Measurements from ENCODE around the gene CASP5.
"Not testable (repeated sequence)": the region's sequence is repeated elsewhere in the genome, so short reads cannot be mapped to it uniquely, and the experiment has no call there.

CASP5 gene

DNA sequence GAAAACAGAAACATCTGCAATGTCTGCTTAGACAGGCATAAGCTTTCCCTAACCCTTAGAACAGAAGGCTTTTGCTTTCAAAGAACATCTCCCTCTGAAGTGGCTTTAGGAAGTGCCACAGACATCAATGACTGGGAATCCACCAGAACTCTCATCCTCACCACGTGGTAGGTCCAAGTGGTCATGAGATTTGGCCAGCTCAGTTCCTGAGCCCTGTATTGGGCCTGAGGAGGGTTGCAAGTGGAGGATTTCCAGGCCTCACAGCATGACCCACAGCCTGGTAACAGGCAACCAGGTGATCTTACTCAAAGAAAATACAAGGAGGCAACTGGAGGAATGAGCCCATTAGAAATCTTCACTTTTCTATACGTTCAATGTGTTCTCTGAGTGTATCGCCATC, 10.4 kb upstream of the CASP5 start:
- DNase-seq (ENCODE audit: low spot score) = no peak

DNA sequence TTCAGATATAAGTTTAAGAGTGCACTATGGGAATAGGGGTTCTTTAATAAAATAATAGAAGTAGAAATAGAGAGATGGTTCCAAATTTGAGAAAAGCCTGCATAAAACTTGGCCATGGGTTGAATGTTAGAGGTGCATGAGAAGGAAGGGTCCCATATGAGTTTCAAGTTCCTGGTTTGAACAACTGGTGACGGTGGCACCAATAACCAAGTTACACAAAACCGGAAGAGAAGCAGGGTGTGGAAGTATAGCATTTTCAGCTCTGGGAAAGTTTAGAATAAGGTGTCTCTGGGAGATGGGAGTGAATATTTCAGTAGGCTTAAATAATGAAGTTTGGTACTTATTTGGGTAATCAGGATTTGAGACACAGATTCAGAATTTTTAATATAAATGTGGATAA, 9.5 kb upstream of the CASP5 start:
- no peak for DNase-seq (ENCODE audit: low spot score)

DNA sequence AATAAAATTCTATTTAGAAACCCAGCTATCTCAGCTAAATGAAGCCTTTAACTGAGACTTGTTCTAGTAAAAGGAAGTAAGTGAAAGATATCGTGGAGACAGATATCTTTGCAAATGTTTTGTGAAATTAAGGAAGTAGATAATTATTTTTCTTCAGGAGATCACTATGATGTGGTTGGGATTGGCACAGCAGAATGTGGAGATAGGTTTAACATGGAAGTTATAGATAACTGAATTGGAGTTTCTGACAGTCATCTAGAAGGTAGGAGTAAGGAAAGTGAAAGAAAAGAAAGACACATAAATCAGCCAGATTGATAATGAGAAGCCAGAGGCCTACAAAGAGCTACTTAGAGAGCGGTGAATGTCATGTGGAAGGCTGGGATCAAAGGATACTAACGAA, 4.7 kb upstream of the CASP5 start:
- no peak for DNase-seq (ENCODE audit: low spot score)

DNA sequence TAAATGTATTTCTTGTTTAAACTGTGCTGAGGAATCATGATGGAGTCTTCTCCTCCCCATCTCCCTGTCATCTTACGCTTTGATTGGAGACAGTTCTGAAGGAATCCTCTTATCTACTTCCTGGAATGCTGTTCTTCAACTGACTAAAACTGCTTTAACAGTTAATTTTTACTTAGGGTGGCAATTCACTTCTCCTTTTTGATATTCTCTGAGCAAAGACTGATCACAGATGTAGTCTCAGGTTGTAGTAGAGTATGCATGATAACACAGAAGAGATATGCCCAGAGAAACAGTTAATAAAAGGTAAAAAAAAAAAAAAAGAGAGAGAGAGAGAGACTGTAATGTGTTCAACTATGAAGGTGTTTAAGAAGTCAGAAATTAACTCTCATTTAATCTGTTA, 1.4 kb upstream of the CASP5 start:
- DNase-seq (ENCODE audit: low spot score) = no peak

DNA sequence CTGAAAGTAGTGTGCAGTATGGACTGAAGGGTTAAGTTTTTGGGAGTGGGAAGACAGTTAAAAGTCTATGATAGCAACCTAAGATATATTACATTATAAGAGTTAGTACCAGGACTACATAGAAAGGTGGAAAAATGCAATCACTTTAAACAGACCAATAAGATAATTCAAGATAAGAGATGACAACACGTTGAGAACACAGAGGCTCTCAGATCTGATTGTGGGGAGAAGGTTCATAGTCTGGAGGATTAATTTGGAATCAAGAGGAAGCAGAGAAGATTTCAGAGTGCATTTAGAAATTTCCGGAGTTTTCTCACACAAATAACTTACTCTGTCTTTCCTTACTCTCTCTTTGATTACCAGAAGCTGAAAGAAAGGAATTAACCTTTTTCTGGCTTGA, 441 bp downstream of the CASP5 start:
- no peak for DNase-seq (ENCODE audit: low spot score)

DNA sequence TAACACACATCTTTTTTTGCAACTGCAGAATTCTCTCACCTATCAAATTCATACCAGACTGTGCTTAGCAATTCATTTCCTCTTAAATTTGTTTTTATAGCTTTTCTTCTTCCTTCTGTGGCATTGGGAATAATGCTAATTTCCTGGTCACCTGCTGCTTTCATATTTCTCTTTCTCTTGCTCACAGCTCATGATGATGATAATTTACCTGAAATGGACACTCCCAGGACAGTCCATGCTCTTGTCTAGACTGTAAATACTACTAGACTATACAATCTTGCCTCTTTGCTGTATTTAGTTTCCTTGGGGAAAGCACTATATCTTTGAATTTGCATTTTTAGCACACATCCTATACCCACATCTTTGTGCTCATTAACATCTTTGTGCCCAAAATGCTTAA, 15.5 kb downstream of the CASP5 start:
- DNase-seq (ENCODE audit: low spot score) = no peak

DNA sequence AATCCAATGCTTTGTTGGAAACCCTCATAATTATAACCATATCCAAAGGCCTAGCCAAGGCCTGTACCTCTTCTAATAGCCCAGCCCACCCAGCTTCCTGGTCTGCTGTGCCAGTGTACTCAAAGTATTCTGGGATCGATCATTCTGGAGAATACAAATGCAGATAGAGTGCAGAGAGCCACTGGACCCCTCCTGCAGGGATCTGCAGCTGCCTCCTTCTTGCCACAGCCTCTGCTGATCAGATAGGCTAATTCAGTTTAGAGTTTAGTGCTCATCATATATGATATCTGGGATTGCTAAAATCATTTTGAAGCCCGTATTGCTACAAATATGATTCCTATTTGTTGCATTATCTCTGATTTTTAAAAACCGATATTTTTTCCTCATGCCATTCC, 17.5 kb downstream of the CASP5 start:
- no peak for DNase-seq (ENCODE audit: low spot score)

DNA sequence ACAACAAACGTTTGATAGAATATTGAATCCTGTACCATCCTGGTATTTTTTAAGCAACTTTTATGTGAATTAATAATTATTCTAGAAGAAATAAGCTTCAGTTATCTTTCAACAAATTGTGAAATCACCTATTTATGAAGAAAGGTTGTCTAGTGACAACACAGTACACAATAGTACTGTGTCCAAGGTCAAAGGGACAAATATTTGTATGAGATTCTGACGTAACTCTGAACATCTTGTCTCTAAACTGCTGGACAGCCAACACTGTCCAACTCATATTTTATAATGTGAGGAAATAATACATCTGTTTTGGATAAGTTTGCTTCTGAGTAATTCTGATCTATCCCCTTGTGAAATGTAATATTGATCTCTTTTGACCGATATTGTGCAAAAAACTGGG, 18.9 kb downstream of the CASP5 start:
- DNase-seq (ENCODE audit: low spot score) = no peak

DNA sequence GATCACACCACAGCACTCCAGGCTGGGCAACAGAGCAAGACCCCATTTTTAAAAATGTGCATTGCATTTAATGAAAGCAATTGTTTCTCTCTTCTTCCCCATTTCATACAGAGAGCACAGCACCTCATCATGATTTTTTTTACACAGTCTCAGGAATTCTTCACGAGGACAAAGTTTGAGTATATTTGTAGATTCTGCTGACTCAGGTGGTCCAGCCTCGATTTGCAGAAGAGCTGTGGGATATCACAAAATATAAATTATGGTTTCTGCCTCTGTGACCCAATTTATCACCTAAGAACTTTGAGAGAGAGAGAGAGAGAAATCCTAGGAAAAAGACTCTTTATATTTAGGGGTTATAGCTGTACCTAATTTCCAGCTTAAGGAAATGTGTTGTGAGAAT, 19.8 kb downstream of the CASP5 start:
- DNase-seq (ENCODE audit: low spot score) = no peak

DNA sequence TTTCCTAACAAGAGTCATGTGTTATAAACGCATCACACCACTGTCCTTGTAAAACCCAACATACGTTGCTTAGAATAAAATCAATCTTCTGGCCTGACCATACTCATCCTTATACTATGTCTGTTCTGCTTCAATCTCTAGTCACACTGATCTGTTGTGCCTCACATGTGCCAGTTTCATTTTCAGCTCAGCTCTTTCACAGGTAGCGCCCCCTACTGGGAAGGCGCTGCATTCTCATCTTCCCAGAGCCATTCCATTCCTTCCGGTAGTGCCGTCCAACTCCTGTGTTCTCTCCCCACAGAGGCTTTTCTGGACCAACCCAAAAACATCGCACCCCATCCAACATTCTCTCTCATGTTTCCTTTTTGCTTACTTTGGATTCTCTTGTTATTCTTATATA, 22.2 kb downstream of the CASP5 start:
- DNase-seq (ENCODE audit: low spot score) = no peak

DNA sequence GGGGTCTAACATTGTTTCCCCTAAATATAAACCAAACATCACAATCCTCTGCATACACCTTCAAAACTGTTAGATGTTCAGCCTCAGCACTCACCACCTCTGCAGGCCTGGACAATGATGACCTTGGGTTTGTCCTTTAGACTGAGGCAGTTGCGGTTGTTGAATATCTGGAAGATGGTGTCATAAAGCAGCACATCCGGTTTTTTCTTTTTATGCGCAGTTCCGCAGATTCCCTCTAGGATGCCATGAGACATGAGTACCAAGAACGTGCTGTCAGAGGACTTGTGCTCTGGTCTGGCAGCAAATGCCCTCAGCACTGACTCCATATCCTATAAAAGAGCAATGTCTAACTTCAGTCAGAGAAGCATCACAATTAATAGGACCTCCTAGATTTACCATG, 22.8 kb downstream of the CASP5 start:
- DNase-seq (ENCODE audit: low spot score) = no peak

DNA sequence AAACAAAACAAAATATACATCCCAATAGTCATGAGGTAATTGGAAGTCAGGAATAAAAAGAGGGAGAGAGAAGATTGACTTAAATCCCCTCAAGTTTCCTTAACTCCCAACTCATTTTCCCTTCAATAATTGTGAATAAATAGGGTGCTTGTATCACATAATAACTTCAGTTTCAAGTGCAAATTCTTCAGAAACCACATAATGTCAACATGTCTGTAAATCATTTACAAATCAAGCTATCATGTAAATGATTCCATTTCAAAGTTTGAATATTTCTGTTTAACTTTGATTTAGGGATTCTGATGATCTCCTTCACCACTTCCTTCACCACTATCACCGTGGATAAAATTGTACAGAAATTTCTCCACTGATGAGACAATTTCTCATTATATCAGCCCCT, 23.2 kb downstream of the CASP5 start:
- no peak for DNase-seq (ENCODE audit: low spot score)

DNA sequence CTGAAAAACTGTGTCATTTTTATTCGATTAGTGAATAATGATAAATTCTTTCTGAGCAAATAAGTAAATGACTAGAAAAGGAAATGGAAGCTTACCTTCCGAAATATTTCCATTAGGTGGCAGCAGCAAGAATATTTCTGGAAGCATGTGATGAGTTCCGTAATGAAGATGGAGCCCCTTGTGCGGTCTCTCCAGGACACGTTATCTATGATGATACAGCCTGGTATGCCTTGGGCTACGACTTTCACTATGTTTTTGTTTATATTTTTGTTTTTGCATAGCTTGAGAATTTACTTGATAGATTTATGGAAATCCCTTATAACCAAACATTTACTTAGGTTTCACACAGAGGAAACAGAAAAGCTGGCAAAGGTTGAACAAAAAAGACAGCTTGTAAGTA, 25.7 kb downstream of the CASP5 start:
- no peak for DNase-seq (ENCODE audit: low spot score)

DNA sequence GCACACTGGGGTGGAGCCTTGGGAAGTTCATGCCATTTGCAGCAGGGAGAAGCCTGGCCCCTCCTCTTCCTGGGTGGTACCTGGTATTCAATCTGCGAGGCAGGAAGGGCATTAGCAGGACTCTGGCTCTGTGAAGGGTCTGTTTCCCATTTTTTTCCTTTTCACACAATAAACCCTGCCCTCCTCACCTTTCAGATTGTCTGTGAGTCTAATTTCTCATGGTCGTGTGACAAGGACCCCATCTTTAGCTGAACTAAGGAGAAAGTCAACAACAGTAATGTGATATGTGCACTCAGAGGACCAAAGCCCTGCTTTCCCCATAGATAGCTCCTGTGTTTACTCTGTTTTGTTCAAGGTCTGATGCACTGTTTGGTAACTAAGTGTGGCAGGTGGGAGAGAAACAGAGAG, 28.0 kb downstream of the CASP5 start:
- DNase-seq (ENCODE audit: low spot score) = no peak

DNA sequence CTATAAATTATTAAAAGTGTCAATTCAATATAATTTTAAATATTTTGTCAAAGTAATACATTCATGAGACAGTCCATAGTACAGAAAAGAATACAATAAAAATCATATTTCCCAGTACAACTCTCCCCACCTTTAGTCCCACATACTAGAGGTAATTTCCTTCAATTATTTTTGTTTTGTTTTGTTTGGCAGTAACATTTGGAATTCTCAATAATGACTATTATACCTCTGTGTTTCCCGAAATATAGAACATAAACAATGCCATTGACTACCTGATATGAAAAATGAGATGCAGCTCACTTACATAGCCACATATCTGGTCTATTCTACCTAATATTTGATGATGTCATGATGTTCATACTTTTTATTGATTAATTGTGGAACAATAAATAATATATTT, 30.2 kb downstream of the CASP5 start:
- no peak for DNase-seq (ENCODE audit: low spot score)

DNA sequence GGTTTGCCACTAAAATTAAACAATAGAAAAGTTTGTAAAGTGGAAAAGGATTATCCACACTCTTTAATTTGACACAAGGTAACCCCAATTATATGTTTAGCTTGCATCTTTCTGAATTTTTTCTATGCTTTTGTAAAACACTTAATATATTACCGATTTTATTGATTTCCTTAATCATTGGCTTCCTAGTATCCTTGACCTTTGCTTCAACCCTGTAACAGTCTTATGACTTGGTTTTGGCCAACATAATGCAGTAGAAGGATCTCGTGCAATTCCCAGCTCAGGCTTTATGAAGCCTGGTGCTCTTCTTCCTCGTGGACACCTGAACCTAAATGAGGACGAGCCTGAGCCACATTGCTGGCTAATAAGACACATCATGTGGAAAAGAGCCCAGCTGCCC, 31.0 kb downstream of the CASP5 start:
- DNase-seq (ENCODE audit: low spot score) = no peak

DNA sequence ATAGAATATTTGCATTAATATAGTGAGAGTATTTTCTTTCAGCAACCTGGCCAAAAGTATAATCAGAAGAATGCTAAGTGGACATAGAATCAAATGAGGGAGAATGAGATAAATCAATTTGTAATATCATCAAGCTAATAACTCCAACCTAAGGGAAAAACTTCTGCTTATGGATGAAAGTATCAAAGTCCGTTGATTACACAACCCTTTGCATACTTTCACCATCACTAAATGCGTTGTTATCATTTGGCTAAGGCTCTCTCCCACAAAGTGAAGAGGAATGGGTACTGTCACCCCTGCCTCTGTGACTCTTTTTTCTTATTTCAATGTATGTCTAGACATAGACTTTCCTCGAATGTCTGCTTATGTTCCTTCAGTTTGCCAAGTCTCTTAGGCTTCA, 38.2 kb downstream of the CASP5 start:
- DNase-seq (ENCODE audit: low spot score) = no peak

DNA sequence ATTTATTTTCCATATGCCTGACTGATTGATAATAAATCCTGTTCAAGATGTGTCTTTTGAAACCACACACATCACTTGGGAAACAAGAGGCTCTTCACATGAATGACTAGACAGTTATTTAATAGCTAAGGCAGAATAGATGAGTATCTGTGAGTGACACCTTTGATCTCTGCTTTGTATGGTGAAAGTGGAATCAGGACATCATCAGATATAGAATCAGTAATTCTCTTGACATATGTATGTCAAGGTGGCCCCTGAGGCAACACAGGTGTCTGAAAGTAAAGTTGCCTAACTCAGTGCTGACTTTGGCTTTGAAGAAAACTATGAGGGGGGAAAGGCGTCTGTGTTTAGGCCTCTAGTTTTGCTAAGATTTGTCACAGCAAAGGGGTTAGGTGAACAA, 43.1 kb downstream of the CASP5 start:
- no peak for DNase-seq (ENCODE audit: low spot score)

DNA sequence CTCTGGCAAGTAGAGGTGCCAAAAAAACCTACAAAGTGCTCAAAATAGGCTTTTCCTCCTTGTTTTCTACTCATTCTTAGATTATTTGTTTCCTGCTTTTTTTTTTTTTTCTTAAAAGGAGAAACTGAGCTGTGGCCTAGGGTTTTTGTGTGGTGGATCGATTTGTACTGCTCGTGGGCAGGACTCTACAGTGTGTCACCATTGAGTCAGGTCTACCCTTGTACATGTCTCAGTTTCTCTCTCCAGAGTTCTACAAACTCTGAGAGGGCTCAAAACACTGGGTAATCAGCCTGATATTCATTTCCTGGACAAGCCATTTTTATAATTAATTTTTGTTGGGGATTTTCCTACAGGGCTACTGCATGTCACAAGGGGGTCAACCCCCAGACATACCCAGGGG, 49.4 kb downstream of the CASP5 start:
- DNase-seq (ENCODE audit: low spot score) = no peak

DNA sequence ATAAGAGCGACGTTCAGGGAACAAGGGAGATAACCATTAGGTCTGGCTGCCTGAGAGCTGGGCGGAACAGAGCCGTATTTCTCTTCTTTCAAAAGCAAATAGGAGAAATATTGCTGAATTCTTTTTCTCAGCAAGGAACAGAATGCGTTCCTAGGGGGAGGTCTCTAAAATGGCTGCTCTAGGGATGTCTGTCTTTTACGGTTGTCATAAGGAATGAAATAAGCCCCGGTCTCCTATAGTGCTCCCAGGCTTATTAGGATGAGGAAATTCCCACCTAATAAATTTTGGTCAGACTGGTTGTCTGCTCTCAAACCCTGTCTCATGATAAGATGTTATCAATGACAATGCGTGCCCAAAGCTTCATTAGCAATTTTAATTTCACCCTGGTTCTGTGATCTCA, 50.0 kb downstream of the CASP5 start:
- DNase-seq (ENCODE audit: low spot score) = not testable (repeated sequence)

DNA sequence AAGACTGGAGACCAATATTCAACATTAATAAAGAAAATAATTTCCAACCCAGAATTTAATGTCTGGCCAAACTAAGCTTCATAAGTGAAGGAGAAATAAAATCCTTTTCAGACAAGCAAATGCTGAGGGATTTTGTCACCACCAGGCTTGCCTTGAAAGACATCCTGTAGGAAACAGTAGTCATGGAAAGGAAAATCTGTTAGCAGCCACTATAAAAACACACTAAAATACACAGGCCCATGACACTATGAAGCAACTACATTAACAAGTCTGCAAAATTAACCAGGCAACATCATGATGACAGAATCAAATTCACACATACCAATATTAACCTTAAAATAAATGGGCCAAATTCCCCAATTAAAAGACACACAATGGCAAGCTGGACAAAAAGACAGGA, 52.2 kb downstream of the CASP5 start:
- DNase-seq (ENCODE audit: low spot score) = no peak

DNA sequence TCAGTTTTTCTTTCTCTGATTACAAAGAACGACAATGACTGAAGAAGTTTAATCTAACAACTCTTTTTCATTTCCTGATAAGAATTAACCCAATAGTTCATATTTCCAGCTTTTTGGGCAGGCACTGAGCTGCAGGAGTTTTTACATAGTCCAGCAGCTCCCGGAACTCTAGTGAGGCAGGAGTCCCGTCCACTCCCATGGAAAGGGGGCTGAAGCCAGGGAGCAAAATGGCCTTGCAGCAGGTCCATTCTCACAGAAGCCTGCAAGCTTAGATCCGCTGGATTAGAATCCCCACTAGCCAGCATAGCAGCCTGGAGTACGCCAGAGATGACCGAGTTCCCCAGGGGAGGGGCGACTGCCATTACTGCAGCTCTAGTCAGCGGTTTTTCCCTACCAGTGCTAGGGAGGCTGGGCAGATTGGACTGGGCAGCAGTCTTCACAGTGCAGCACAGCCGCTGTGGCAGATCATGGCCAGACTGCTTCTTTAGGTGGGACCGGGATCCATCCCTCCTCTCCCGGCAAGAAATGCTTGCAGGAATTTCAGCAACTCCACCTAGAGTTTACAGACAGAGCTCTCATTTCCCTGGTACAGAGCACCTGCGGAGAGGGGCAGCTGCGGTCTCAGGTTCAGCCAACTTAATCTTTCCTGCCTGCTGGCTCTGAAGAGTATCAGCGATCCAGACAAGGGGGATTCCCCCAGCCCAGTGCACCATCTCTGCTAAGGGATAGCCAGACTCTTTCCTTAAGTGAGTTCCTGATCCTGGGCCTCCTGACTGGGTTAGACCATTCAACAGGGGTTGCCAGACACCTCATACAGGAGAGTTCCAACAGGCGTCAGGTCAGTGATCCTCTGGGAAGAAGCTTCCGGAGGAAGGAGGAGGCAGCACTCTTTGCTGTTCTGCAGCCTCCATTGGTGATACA, 53.9 kb downstream of the CASP5 start:
- peak; percentile 15 for DNase-seq (ENCODE audit: low spot score)

DNA sequence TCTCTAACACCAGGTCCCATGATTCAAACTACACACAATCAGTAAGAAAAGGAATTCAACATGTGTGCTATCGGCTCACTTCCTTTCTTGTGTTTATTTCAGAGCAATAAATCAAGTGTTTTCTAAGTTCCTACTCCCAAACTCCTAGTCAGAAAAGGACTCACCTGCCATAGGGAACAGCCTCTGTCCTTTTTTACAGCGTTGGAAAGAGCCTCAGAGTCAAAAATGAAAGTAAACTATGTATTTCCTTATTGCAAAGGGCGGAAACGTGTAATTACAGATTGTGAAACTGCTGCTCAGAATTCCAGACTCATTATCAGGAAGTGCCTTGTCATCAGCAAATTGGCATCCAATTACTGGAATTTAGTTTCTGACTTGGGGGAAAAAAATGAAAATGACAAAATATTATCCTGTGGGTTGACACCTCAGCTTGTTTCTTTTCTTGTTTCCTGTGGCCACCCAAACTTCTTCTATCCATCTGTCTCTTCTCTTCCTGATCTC, 54.6 kb downstream of the CASP5 start, which contains the start of gene CASP4:
TSS of gene CASP4 (minus strand) at position 220 of the 501 bp plus-strand sequence. CDS start at position 171, 49 bp downstream.
- peak; percentile 5 for DNase-seq (ENCODE audit: low spot score)

Data from HuH-7 (cell line).